SK-N-SH treated with all-trans-retinoic acid at 6 μM for 48 hours (cell line): ENCODE results near the gene PNMA1.

Experiments
- ATAC-seq: fragments of 200-7000 bp; cut with Tn5 transposase; 3 replicates; pipeline ENCODE4 v1.9.1; 2020; ENCODE audit warnings: mild to moderate bottlenecking, moderate library complexity
- ARNTL ChIP-seq: fragments of 450-650 bp; formaldehyde crosslinking; IDR thresholded peaks from 2 replicates; pipeline ENCODE4 v1.5.0; 2020; ENCODE audit warnings: low read depth, mild to moderate bottlenecking, moderate library complexity, borderline replicate concordance
- BACH2 ChIP-seq: fragments of 250-450 bp; sonication (Bioruptor Pico); IDR thresholded peaks from 2 replicates; pipeline ENCODE4 v1.9.0; 2021; ENCODE audit warnings: mild to moderate bottlenecking, borderline replicate concordance
- ESRRG ChIP-seq: fragments of 250-450 bp; sonication (Bioruptor Pico); IDR thresholded peaks from 2 replicates; pipeline ENCODE4 v1.6.1; 2021; ENCODE audit warnings: mild to moderate bottlenecking
- GLIS3 ChIP-seq: fragments of 250-450 bp; sonication (Bioruptor Pico); IDR thresholded peaks from 2 replicates; pipeline ENCODE4 v1.5.0; 2020; ENCODE audit warnings: mild to moderate bottlenecking, moderate library complexity
- ISL1 ChIP-seq: fragments of 250-450 bp; sonication (Bioruptor Pico); IDR thresholded peaks from 2 replicates; pipeline ENCODE4 v2.1.2; 2022; ENCODE audit warnings: mild to moderate bottlenecking, moderate library complexity
- OSR1 ChIP-seq: fragments of 250-450 bp; sonication (Bioruptor Pico); IDR thresholded peaks from 2 replicates; pipeline ENCODE4 v1.8.0; 2022; ENCODE audit warnings: moderate library complexity, mild to moderate bottlenecking, inconsistent platforms
- PPARA ChIP-seq: fragments of 250-450 bp; sonication (Bioruptor Pico); IDR thresholded peaks from 2 replicates; pipeline ENCODE4 v1.5.0; 2020; ENCODE audit warnings: mild to moderate bottlenecking, borderline replicate concordance
- RARB ChIP-seq: fragments of 250-450 bp; sonication (Bioruptor Pico); IDR thresholded peaks from 2 replicates; pipeline ENCODE4 v1.8.0; 2021; ENCODE audit warnings: mild to moderate bottlenecking, moderate library complexity
- SNAI2 ChIP-seq: fragments of 250-450 bp; sonication (Bioruptor Pico); IDR thresholded peaks from 2 replicates; pipeline ENCODE4 v1.5.0; 2020; ENCODE audit warnings: mild to moderate bottlenecking, moderate library complexity
- TCF4 ChIP-seq: fragments of 250-450 bp; sonication (Bioruptor Pico); IDR thresholded peaks from 2 replicates; pipeline ENCODE4 v1.8.0; 2021; ENCODE audit warnings: mild to moderate bottlenecking, moderate library complexity, borderline replicate concordance
- TOX ChIP-seq: fragments of 250-450 bp; sonication (Bioruptor Pico); IDR thresholded peaks from 2 replicates; pipeline ENCODE4 v1.8.0; 2021; ENCODE audit warnings: mild to moderate bottlenecking, moderate library complexity, borderline replicate concordance
- ZC3H10 ChIP-seq: fragments of 250-450 bp; sonication (Bioruptor Pico); IDR thresholded peaks from 2 replicates; pipeline ENCODE4 v1.5.1; 2021; ENCODE audit warnings: mild to moderate bottlenecking, moderate library complexity
- ZFP3 ChIP-seq: fragments of 250-450 bp; sonication (Bioruptor Pico); IDR thresholded peaks from 2 replicates; pipeline ENCODE4 v1.5.0; 2020; ENCODE audit warnings: mild to moderate bottlenecking, moderate library complexity
- ZFP30 ChIP-seq: fragments of 450-650 bp; formaldehyde crosslinking; IDR thresholded peaks from 2 replicates; pipeline ENCODE4 v1.5.0; 2022; ENCODE audit warnings: mild to moderate bottlenecking, moderate library complexity
- ZNF565 ChIP-seq: fragments of 450-650 bp; formaldehyde crosslinking; conservative IDR thresholded peaks from 2 replicates; pipeline ENCODE4 v1.5.0; 2020; ENCODE audit warnings: low read depth, mild to moderate bottlenecking, moderate library complexity
- ZNF70 ChIP-seq: fragments of 450-650 bp; formaldehyde crosslinking; IDR thresholded peaks from 2 replicates; pipeline ENCODE4 v1.5.0; 2020; ENCODE audit warnings: mild to moderate bottlenecking, moderate library complexity
- ZNF8 ChIP-seq: fragments of 450-650 bp; formaldehyde crosslinking; IDR thresholded peaks from 2 replicates; pipeline ENCODE4 v1.5.0; 2020; ENCODE audit warnings: mild to moderate bottlenecking, moderate library complexity
- TF ChIP-seq, protein P1 (sequence below): fragments of 250-450 bp; sonication (Bioruptor Pico); IDR thresholded peaks from 2 replicates; pipeline ENCODE4 v1.8.0; 2021; ENCODE audit warnings: low read depth, mild to moderate bottlenecking, moderate library complexity, borderline replicate concordance
- TF ChIP-seq, protein P2 (sequence below): fragments of 250-450 bp; sonication (Bioruptor Pico); IDR thresholded peaks from 2 replicates; pipeline ENCODE4 v1.5.1; 2021; ENCODE audit warnings: mild to moderate bottlenecking, moderate library complexity
- TF ChIP-seq, protein P3 (sequence below): fragments of 250-450 bp; sonication (Bioruptor Pico); IDR thresholded peaks from 2 replicates; pipeline ENCODE4 v1.5.1; 2020; ENCODE audit warnings: low read depth, mild to moderate bottlenecking, moderate library complexity
- TF ChIP-seq, protein P4 (sequence below): fragments of 250-450 bp; sonication (Bioruptor Pico); IDR thresholded peaks from 2 replicates; pipeline ENCODE4 v1.5.0; 2020; ENCODE audit warnings: mild to moderate bottlenecking, moderate library complexity
- TF ChIP-seq, protein P5 (sequence below): fragments of 250-450 bp; sonication (Bioruptor Pico); IDR thresholded peaks from 2 replicates; pipeline ENCODE4 v1.8.0; 2020; ENCODE audit warnings: mild to moderate bottlenecking, moderate library complexity, borderline replicate concordance

Gene PNMA1

DNA sequence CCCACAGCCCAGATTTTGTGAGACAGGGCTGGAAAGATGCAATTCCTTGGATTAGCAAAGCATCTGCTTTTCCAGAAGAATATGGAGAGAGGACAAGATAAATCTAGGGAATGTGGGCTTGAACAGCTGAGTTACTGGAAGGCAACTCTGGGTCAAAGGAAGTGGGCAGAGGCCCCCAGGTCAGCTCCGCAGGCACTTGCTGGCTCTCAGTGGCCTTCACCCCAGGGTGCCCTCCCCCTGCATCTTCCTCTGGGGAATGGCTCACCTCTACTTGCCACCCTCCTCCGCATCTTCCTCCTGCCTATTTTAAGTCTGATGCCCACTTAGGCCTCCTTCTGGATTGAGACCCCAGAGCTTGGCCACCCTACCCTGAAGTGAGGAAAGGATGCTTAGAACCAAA lies 10.5 kb upstream of the PNMA1 start:
- no peak for ATAC-seq
- TF ChIP-seq ZNF8 (CRISPR knock-in tag) (no peak), PPARA (CRISPR knock-in tag) (no peak), ZC3H10 (CRISPR knock-in tag) (no peak), TOX (CRISPR knock-in tag) (no peak), ZFP3 (CRISPR knock-in tag) (no peak), ISL1 (CRISPR knock-in tag) (no peak)
- TF ChIP-seq, protein P1, sequence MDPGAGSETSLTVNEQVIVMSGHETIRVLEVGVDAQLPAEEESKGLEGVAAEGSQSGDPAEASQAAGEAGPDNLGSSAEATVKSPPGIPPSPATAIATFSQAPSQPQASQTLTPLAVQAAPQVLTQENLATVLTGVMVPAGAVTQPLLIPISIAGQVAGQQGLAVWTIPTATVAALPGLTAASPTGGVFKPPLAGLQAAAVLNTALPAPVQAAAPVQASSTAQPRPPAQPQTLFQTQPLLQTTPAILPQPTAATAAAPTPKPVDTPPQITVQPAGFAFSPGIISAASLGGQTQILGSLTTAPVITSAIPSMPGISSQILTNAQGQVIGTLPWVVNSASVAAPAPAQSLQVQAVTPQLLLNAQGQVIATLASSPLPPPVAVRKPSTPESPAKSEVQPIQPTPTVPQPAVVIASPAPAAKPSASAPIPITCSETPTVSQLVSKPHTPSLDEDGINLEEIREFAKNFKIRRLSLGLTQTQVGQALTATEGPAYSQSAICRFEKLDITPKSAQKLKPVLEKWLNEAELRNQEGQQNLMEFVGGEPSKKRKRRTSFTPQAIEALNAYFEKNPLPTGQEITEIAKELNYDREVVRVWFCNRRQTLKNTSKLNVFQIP: no peak

DNA sequence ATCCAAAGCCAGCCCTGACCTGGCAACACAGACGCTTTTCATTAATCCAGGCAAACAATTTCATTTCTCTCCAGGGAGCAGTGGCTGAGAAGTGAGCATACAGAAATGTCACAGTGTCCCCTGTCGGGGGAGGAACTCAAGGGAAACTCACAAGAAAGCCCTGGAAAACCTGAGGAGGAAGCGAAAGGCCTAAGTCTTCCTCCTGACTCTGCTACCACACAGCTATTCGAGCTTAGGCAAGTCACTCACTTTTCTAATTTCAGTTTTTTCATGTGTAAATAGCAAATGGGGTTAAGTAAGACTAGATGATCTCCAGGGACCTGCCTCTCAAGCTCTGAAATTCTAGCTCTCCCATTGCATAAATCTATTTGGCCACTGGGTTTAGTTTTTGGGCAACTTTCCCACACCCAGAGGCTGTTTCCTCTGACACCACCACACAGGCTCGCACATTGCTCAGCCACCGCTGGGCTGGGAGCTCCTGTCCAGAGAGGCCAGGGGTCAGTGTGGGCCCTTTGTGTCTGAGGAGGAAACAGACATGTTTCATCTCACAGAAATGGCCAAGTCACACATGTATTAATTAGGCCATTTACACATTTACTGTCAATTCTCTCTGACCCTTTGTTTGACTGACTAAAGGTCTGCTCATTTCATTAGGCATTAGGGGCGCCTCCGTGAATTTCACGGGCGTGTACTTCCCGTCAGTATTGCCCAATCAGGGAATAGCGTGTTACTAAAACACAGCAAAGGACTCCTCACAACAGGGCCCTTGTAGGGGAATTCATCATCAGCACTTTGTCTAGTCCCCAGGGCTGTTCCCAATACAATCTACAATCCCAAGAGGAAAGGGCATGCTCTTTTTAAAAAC lies 9.8 kb upstream of the PNMA1 start:
- ATAC-seq: peak; percentile 75
- TF ChIP-seq, protein P2, sequence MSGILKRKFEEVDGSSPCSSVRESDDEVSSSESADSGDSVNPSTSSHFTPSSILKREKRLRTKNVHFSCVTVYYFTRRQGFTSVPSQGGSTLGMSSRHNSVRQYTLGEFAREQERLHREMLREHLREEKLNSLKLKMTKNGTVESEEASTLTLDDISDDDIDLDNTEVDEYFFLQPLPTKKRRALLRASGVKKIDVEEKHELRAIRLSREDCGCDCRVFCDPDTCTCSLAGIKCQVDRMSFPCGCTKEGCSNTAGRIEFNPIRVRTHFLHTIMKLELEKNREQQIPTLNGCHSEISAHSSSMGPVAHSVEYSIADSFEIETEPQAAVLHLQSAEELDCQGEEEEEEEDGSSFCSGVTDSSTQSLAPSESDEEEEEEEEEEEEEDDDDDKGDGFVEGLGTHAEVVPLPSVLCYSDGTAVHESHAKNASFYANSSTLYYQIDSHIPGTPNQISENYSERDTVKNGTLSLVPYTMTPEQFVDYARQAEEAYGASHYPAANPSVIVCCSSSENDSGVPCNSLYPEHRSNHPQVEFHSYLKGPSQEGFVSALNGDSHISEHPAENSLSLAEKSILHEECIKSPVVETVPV: no peak
- TF ChIP-seq ZFP3 (CRISPR knock-in tag) (no peak), SNAI2 (no peak), GLIS3 (no peak), TOX (CRISPR knock-in tag) (no peak)

DNA sequence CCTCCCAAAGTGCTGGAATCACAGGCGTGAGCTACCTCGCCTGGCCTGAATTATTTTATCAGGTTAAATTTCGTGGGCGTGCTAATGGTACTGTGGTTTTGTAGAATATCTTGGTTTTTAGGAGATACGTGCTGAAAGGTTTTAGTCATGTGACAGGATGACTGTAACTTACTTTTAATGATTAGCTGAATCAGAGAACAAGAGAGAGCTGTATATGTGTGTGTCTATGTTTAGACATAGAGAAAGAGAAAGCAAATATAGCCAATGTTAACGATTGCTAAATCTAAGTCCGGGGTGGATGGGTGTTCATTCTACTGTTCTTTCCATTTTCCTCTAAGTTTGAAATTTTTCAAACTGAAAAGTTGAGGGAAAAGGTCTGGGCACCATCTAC lies 9.2 kb upstream of the PNMA1 start:
- ATAC-seq: no peak
- no peak for TF ChIP-seq ESRRG
- no peak for TF ChIP-seq ZNF8 (CRISPR knock-in tag)
- TF ChIP-seq, protein P3, sequence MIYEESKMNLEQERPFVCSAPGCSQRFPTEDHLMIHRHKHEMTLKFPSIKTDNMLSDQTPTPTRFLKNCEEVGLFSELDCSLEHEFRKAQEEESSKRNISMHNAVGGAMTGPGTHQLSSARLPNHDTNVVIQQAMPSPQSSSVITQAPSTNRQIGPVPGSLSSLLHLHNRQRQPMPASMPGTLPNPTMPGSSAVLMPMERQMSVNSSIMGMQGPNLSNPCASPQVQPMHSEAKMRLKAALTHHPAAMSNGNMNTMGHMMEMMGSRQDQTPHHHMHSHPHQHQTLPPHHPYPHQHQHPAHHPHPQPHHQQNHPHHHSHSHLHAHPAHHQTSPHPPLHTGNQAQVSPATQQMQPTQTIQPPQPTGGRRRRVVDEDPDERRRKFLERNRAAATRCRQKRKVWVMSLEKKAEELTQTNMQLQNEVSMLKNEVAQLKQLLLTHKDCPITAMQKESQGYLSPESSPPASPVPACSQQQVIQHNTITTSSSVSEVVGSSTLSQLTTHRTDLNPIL (CRISPR knock-in tag): no peak
- TF ChIP-seq TCF4 (CRISPR knock-in tag): no peak
- TF ChIP-seq ARNTL (CRISPR knock-in tag): no peak
- TF ChIP-seq, protein P4, sequence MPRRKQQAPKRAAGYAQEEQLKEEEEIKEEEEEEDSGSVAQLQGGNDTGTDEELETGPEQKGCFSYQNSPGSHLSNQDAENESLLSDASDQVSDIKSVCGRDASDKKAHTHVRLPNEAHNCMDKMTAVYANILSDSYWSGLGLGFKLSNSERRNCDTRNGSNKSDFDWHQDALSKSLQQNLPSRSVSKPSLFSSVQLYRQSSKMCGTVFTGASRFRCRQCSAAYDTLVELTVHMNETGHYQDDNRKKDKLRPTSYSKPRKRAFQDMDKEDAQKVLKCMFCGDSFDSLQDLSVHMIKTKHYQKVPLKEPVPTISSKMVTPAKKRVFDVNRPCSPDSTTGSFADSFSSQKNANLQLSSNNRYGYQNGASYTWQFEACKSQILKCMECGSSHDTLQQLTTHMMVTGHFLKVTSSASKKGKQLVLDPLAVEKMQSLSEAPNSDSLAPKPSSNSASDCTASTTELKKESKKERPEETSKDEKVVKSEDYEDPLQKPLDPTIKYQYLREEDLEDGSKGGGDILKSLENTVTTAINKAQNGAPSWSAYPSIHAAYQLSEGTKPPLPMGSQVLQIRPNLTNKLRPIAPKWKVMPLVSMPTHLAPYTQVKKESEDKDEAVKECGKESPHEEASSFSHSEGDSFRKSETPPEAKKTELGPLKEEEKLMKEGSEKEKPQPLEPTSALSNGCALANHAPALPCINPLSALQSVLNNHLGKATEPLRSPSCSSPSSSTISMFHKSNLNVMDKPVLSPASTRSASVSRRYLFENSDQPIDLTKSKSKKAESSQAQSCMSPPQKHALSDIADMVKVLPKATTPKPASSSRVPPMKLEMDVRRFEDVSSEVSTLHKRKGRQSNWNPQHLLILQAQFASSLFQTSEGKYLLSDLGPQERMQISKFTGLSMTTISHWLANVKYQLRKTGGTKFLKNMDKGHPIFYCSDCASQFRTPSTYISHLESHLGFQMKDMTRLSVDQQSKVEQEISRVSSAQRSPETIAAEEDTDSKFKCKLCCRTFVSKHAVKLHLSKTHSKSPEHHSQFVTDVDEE (CRISPR knock-in tag): no peak
- TF ChIP-seq, protein P5, sequence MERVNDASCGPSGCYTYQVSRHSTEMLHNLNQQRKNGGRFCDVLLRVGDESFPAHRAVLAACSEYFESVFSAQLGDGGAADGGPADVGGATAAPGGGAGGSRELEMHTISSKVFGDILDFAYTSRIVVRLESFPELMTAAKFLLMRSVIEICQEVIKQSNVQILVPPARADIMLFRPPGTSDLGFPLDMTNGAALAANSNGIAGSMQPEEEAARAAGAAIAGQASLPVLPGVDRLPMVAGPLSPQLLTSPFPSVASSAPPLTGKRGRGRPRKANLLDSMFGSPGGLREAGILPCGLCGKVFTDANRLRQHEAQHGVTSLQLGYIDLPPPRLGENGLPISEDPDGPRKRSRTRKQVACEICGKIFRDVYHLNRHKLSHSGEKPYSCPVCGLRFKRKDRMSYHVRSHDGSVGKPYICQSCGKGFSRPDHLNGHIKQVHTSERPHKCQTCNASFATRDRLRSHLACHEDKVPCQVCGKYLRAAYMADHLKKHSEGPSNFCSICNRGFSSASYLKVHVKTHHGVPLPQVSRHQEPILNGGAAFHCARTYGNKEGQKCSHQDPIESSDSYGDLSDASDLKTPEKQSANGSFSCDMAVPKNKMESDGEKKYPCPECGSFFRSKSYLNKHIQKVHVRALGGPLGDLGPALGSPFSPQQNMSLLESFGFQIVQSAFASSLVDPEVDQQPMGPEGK (CRISPR knock-in tag): no peak
- TF ChIP-seq OSR1 (CRISPR knock-in tag): no peak
- TF ChIP-seq, protein P2: no peak
- TF ChIP-seq, protein P1: no peak
- no peak for TF ChIP-seq ZNF565 (CRISPR knock-in tag)
- no peak for TF ChIP-seq ZC3H10 (CRISPR knock-in tag)
- no peak for TF ChIP-seq RARB (CRISPR knock-in tag)
- TF ChIP-seq BACH2 (CRISPR knock-in tag): no peak
- no peak for TF ChIP-seq ZFP30 (CRISPR knock-in tag)
- no peak for TF ChIP-seq ZNF70 (CRISPR knock-in tag)
- TF ChIP-seq ISL1 (CRISPR knock-in tag): no peak
- TF ChIP-seq PPARA (CRISPR knock-in tag): no peak
